Glutamatergic neuron (in vitro differentiated cells): ENCODE results near the gene RAB5IF. TPM values are rescaled to one million over a fixed set of nuclear protein-coding genes. Genes with fewer than 3 reads are reported as not detected.

ENCODE experiments used
- DNase-seq: peaks from one replicate; pipeline ENCODE4 v3.0.0; 2022
- H3K27ac Mint-ChIP-seq: one replicate; pipeline ENCODE4 v1.8.0; 2020; ENCODE audit warnings: mild to moderate bottlenecking, mixed read lengths, inconsistent platforms; ENCODE audit not compliant: unreplicated experiment
- H3K27me3 Mint-ChIP-seq: one replicate; pipeline ENCODE4 v1.8.0; 2020; ENCODE audit warnings: mild to moderate bottlenecking, moderate library complexity, mixed read lengths, inconsistent platforms; ENCODE audit not compliant: unreplicated experiment
- H3K36me3 Mint-ChIP-seq: one replicate; pipeline ENCODE4 v1.8.0; 2020; ENCODE audit warnings: mild to moderate bottlenecking, mixed read lengths, inconsistent platforms; ENCODE audit not compliant: unreplicated experiment
- H3K4me1 Mint-ChIP-seq: one replicate; pipeline ENCODE4 v1.8.0; 2020; ENCODE audit warnings: mild to moderate bottlenecking, low read depth, mixed read lengths, inconsistent platforms; ENCODE audit not compliant: unreplicated experiment
- H3K4me3 Mint-ChIP-seq: one replicate; pipeline ENCODE4 v1.8.0; 2020; ENCODE audit warnings: mild to moderate bottlenecking, mixed read lengths, inconsistent platforms; ENCODE audit not compliant: unreplicated experiment
- H3K9me3 Mint-ChIP-seq: one replicate; pipeline ENCODE4 v1.8.0; 2020; ENCODE audit warnings: mild to moderate bottlenecking, moderate library complexity, mixed read lengths, inconsistent platforms; ENCODE audit not compliant: unreplicated experiment
- CTCF ChIP-seq: fragments of 200-600 bp; sonication (generic); IDR thresholded peaks from one replicate; pipeline ENCODE4 v1.5.0; 2021; ENCODE audit not compliant: partially characterized antibody, unreplicated experiment
- total RNA-seq: library from RNA; stranded (reverse); fragmentation: NEBNext Ultra II Directional; extraction: Animal tissue kit (Norgen Biotek cat#: 25700); gene quantifications from one replicate; pipeline ENCODE4 v1.2.1, GENCODE V29; 2021; ENCODE audit not compliant: unreplicated experiment

RAB5IF gene
- total RNA-seq, 1 donor from 2014 or later = 48.9 TPM

GRCh38 chr20:36587388-36588070, 18.1 kb upstream of the RAB5IF start:
- TF ChIP-seq CTCF = no peak
- peaks cover 1% of the 10 kb centered on the region for H3K4me1 Mint-ChIP-seq
- no peaks in the 10 kb centered on the region for H3K36me3 Mint-ChIP-seq
- H3K27me3 Mint-ChIP-seq = peaks cover 3% of the 10 kb centered on the region
- no peak overlapping the region for H3K4me3 Mint-ChIP-seq
- H3K9me3 Mint-ChIP-seq = no peaks in the 10 kb centered on the region
- no peak overlapping the region for H3K27ac Mint-ChIP-seq
- DNase-seq = no peak

DNA sequence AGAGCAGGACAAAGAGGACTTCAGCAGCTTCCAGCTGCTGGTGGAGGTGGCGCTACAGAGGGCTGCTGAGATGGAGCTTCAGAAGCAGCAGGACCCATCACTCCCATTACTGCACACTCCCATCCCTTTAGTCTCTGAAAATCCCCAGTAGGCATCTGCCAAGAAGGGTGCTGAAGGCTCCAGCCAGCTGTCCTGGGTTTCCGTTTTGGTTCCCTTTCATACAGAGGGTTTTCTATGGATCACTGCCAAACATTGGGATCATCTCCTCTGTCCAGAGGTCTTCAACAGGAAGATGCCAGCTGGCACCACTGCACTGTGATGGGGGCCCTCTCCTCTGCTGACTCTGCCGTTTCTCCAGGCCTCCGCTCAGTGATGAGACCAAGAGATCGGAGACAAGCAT, 14.3 kb upstream of the RAB5IF start:
- no peaks in the 10 kb centered on the region for H3K9me3 Mint-ChIP-seq
- H3K27ac Mint-ChIP-seq = no peak overlapping the region
- no peak for DNase-seq
- no peaks in the 10 kb centered on the region for H3K36me3 Mint-ChIP-seq
- H3K4me3 Mint-ChIP-seq = no peak overlapping the region
- H3K27me3 Mint-ChIP-seq = peaks cover 4% of the 10 kb centered on the region
- no peak for TF ChIP-seq CTCF
- no peaks in the 10 kb centered on the region for H3K4me1 Mint-ChIP-seq

- H3K36me3 Mint-ChIP-seq = no peaks in the 10 kb centered on the region
- H3K4me3 Mint-ChIP-seq = no peak overlapping the region
- no peaks in the 10 kb centered on the region for H3K4me1 Mint-ChIP-seq
- H3K27me3 Mint-ChIP-seq = peaks cover 4% of the 10 kb centered on the region
- no peak for DNase-seq
- H3K9me3 Mint-ChIP-seq = no peaks in the 10 kb centered on the region
- no peak overlapping the region for H3K27ac Mint-ChIP-seq
- TF ChIP-seq CTCF = no peak
Observed at GRCh38 chr20:36591854-36592641, 13.5 kb upstream of the RAB5IF start.

- no peak for DNase-seq
- Mint-ChIP-seq H3K36me3 (no peaks in the 10 kb centered on the region), H3K9me3 (no peaks in the 10 kb centered on the region), H3K4me3 (no peak overlapping the region), H3K27me3 (peaks cover 4% of the 10 kb centered on the region), H3K27ac (no peak overlapping the region), H3K4me1 (no peaks in the 10 kb centered on the region)
- no peak for TF ChIP-seq CTCF
Observed at GRCh38 chr20:36593347-36593929, 12.1 kb upstream of the RAB5IF start.
